GM23338 (cell line): ENCODE results near the gene KLF4. TPM values are rescaled to one million over a fixed set of nuclear protein-coding genes. Genes with fewer than 3 reads are reported as not detected.

ENCODE experiments used
- ATAC-seq: fragments of 200-7000 bp; cut with Tn5 transposase; 3 replicates; pipeline ENCODE4 v1.9.1; 2020
- DNase-seq: peaks from one replicate; pipeline ENCODE4 v3.0.0-alpha.2; 2015; ENCODE audit warnings: low spot score
- H2AFZ ChIP-seq: fragments of 200-600 bp; sonication (generic); 2 replicates; pipeline ENCODE4 v1.8.0; 2016; ENCODE audit warnings: antibody characterized with exemption, mild to moderate bottlenecking, moderate library complexity
- H3F3A ChIP-seq: fragments of 200-600 bp; sonication (generic); replicated peaks from 2 replicates; pipeline ENCODE4 v1.8.0; 2017; ENCODE audit warnings: antibody characterized with exemption, mixed run types, low read depth
- H3K27ac ChIP-seq: fragments of 200-600 bp; sonication (generic); 2 replicates; pipeline ENCODE4 v1.6.1; 2016; ENCODE audit warnings: low read depth
- H3K27me3 ChIP-seq: fragments of 200-600 bp; sonication (generic); 2 replicates; pipeline ENCODE4 v1.8.0; 2016; ENCODE audit warnings: mild to moderate bottlenecking, mixed run types, moderate library complexity; ENCODE audit not compliant: insufficient read depth
- H3K36me3 ChIP-seq: fragments of 200-600 bp; sonication (generic); 2 replicates; pipeline ENCODE4 v1.8.0; 2016; ENCODE audit warnings: mild to moderate bottlenecking; ENCODE audit not compliant: insufficient read depth
- H3K4me1 ChIP-seq: fragments of 200-600 bp; sonication (generic); 2 replicates; pipeline ENCODE4 v1.8.0; 2016; ENCODE audit warnings: mild to moderate bottlenecking, moderate library complexity; ENCODE audit not compliant: insufficient read depth
- H3K4me2 ChIP-seq: fragments of 200-600 bp; sonication (generic); 2 replicates; pipeline ENCODE4 v1.7.1; 2017; ENCODE audit warnings: mixed run types
- H3K4me3 ChIP-seq: fragments of 200-600 bp; sonication (generic); 2 replicates; pipeline ENCODE4 v1.6.1; 2016; ENCODE audit warnings: mixed run types
- H3K79me2 ChIP-seq: fragments of 200-600 bp; sonication (generic); replicated peaks from 2 replicates; pipeline ENCODE4 v1.8.0; 2017; ENCODE audit warnings: mild to moderate bottlenecking; ENCODE audit not compliant: insufficient read depth
- H3K9me2 ChIP-seq: fragments of 200-600 bp; sonication (generic); 2 replicates; pipeline ENCODE4 v1.8.0; 2017; ENCODE audit not compliant: insufficient read depth
- H4K20me1 ChIP-seq: fragments of 200-600 bp; sonication (generic); replicated peaks from 2 replicates; pipeline ENCODE4 v1.8.0; 2017; ENCODE audit warnings: mild to moderate bottlenecking; ENCODE audit not compliant: insufficient read depth
- H3K27ac Mint-ChIP-seq: 2 replicates; pipeline ENCODE4 v1.8.0; 2020; ENCODE audit warnings: inconsistent platforms, mild to moderate bottlenecking, moderate library complexity, mixed read lengths
- H3K27me3 Mint-ChIP-seq: 3 replicates; pipeline ENCODE4 v1.8.0; 2022; ENCODE audit warnings: low read depth, mild to moderate bottlenecking, moderate library complexity, mixed read lengths, inconsistent platforms; ENCODE audit not compliant: insufficient read depth, poor library complexity
- H3K36me3 Mint-ChIP-seq: 3 replicates; pipeline ENCODE4 v1.8.0; 2021; ENCODE audit warnings: low read depth, mild to moderate bottlenecking, inconsistent platforms, moderate library complexity, mixed read lengths
- H3K4me1 Mint-ChIP-seq: 3 replicates; pipeline ENCODE4 v1.8.0; 2020; ENCODE audit warnings: mild to moderate bottlenecking, inconsistent platforms, mixed read lengths
- H3K4me3 Mint-ChIP-seq: 3 replicates; pipeline ENCODE4 v1.8.0; 2021; ENCODE audit warnings: moderate library complexity, mild to moderate bottlenecking, inconsistent platforms, mixed read lengths
- H3K9me3 Mint-ChIP-seq: 3 replicates; pipeline ENCODE4 v1.8.0; 2020; ENCODE audit warnings: moderate library complexity, mild to moderate bottlenecking, inconsistent platforms, mixed read lengths
- CREB1 ChIP-seq: fragments of 250-450 bp; sonication (Bioruptor Pico); IDR thresholded peaks from 2 replicates; pipeline ENCODE4 v1.5.0; 2020; ENCODE audit warnings: low read depth, mild to moderate bottlenecking, moderate library complexity
- STAT1 ChIP-seq: IDR thresholded peaks from one replicate; pipeline ENCODE4 v1.6.1; 2016; ENCODE audit warnings: antibody characterized with exemption; ENCODE audit not compliant: unreplicated experiment
- ZNF331 ChIP-seq: fragments of 250-450 bp; sonication (Bioruptor Pico); IDR thresholded peaks from 2 replicates; pipeline ENCODE4 v1.5.0; 2020; ENCODE audit warnings: low read depth, mild to moderate bottlenecking, moderate library complexity
- polyA plus RNA-seq: library from polyadenylated mRNA; unstranded; fragments of >200 nt; fragmentation: Nextera tagmentation; extraction: Ambion mirVana; gene quantifications from 2 replicates; pipeline ENCODE4 v1.2.1, GENCODE V29; 2016
- total RNA-seq: library from RNA; depleted of rRNA; stranded (reverse); fragments of >200 nt; shearing (Covaris generic); gene quantifications from 2 replicates; pipeline ENCODE4 v1.2.3, GENCODE V29; 2014
- TF ChIP-seq, protein P1 (sequence below): fragments of 250-450 bp; sonication (Bioruptor Pico); IDR thresholded peaks from 2 replicates; pipeline ENCODE4 v1.5.0; 2020; ENCODE audit warnings: mild to moderate bottlenecking, moderate library complexity
- TF ChIP-seq, protein P2 (sequence below): IDR thresholded peaks from one replicate; pipeline ENCODE4 v1.6.1; 2018; ENCODE audit warnings: antibody characterized with exemption; ENCODE audit not compliant: unreplicated experiment

Gene KLF4
- total and polyA plus RNA-seq, 2 experiments from 2014 or later: 8.3 to 29.8 TPM

DNA sequence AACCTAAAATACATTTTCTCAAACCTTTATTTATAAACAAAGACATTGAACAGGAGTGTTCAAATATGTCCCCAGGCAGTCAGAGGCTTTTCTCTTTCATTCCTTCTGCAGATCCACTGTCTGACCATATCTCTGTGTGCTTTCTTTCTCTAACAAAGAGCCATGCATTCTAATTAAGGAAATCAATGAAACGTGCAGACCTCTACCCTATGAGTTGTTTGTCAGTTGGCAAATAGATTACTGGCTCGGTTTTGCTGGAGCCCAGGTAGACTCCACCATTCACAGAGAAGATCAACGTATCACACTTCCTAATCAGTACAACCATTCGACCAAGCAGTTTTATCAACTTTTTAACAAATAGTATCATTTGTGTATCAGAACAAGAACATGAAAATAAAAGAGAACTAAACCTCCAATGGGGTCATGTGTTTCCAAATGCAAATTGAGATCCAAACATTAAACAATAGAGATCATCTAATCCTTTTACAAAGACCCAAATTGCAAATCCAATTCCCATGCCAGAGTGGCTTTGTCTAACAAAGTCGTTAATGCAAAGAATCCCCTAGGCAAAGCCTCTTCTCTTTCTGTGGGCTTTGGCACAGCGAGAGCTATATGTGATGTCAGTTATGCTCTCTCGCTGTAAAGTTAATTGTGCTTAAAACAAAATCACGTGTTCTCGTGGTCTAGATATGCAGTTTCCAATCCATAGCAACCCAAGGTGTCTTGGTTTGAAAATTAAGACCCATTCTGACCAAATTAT, 16.8 kb downstream of the KLF4 start:
- no peaks in the 10 kb centered on the region for H3F3A ChIP-seq
- H3K79me2 ChIP-seq: no peaks in the 10 kb centered on the region
- no peaks in the 10 kb centered on the region for H3K9me3 Mint-ChIP-seq
- peaks cover 3% of the 10 kb centered on the region; the same call in 1 of the 2 replicates for H3K4me1 ChIP-seq
- H3K9me2 ChIP-seq: no peaks in the 10 kb centered on the region
- TF ChIP-seq, protein P1, sequence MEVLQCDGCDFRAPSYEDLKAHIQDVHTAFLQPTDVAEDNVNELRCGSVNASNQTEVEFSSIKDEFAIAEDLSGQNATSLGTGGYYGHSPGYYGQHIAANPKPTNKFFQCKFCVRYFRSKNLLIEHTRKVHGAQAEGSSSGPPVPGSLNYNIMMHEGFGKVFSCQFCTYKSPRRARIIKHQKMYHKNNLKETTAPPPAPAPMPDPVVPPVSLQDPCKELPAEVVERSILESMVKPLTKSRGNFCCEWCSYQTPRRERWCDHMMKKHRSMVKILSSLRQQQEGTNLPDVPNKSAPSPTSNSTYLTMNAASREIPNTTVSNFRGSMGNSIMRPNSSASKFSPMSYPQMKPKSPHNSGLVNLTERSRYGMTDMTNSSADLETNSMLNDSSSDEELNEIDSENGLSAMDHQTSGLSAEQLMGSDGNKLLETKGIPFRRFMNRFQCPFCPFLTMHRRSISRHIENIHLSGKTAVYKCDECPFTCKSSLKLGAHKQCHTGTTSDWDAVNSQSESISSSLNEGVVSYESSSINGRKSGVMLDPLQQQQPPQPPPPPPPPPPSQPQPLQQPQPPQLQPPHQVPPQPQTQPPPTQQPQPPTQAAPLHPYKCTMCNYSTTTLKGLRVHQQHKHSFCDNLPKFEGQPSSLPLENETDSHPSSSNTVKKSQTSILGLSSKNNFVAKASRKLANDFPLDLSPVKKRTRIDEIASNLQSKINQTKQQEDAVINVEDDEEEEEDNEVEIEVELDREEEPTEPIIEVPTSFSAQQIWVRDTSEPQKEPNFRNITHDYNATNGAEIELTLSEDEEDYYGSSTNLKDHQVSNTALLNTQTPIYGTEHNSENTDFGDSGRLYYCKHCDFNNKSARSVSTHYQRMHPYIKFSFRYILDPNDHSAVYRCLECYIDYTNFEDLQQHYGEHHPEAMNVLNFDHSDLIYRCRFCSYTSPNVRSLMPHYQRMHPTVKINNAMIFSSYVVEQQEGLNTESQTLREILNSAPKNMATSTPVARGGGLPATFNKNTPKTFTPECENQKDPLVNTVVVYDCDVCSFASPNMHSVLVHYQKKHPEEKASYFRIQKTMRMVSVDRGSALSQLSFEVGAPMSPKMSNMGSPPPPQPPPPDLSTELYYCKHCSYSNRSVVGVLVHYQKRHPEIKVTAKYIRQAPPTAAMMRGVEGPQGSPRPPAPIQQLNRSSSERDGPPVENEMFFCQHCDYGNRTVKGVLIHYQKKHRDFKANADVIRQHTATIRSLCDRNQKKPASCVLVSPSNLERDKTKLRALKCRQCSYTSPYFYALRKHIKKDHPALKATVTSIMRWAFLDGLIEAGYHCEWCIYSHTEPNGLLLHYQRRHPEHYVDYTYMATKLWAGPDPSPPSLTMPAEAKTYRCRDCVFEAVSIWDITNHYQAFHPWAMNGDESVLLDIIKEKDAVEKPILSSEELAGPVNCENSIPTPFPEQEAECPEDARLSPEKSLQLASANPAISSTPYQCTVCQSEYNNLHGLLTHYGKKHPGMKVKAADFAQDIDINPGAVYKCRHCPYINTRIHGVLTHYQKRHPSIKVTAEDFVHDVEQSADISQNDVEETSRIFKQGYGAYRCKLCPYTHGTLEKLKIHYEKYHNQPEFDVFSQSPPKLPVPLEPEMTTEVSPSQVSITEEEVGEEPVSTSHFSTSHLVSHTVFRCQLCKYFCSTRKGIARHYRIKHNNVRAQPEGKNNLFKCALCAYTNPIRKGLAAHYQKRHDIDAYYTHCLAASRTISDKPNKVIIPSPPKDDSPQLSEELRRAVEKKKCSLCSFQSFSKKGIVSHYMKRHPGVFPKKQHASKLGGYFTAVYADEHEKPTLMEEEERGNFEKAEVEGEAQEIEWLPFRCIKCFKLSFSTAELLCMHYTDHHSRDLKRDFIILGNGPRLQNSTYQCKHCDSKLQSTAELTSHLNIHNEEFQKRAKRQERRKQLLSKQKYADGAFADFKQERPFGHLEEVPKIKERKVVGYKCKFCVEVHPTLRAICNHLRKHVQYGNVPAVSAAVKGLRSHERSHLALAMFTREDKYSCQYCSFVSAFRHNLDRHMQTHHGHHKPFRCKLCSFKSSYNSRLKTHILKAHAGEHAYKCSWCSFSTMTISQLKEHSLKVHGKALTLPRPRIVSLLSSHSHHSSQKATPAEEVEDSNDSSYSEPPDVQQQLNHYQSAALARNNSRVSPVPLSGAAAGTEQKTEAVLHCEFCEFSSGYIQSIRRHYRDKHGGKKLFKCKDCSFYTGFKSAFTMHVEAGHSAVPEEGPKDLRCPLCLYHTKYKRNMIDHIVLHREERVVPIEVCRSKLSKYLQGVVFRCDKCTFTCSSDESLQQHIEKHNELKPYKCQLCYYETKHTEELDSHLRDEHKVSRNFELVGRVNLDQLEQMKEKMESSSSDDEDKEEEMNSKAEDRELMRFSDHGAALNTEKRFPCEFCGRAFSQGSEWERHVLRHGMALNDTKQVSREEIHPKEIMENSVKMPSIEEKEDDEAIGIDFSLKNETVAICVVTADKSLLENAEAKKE: no peak
- TF ChIP-seq CREB1 (CRISPR knock-in tag): no peak
- TF ChIP-seq, protein P2, sequence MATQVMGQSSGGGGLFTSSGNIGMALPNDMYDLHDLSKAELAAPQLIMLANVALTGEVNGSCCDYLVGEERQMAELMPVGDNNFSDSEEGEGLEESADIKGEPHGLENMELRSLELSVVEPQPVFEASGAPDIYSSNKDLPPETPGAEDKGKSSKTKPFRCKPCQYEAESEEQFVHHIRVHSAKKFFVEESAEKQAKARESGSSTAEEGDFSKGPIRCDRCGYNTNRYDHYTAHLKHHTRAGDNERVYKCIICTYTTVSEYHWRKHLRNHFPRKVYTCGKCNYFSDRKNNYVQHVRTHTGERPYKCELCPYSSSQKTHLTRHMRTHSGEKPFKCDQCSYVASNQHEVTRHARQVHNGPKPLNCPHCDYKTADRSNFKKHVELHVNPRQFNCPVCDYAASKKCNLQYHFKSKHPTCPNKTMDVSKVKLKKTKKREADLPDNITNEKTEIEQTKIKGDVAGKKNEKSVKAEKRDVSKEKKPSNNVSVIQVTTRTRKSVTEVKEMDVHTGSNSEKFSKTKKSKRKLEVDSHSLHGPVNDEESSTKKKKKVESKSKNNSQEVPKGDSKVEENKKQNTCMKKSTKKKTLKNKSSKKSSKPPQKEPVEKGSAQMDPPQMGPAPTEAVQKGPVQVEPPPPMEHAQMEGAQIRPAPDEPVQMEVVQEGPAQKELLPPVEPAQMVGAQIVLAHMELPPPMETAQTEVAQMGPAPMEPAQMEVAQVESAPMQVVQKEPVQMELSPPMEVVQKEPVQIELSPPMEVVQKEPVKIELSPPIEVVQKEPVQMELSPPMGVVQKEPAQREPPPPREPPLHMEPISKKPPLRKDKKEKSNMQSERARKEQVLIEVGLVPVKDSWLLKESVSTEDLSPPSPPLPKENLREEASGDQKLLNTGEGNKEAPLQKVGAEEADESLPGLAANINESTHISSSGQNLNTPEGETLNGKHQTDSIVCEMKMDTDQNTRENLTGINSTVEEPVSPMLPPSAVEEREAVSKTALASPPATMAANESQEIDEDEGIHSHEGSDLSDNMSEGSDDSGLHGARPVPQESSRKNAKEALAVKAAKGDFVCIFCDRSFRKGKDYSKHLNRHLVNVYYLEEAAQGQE: no peak
- TF ChIP-seq STAT1: no peak
- no peak for TF ChIP-seq ZNF331 (CRISPR knock-in tag)
- peaks cover 2% of the 10 kb centered on the region for H3K27me3 Mint-ChIP-seq
- no peak overlapping the region for H3K4me3 Mint-ChIP-seq
- ATAC-seq (peak; percentile 63), DNase-seq (no peak)
- no peak overlapping the region for H3K27ac ChIP-seq
- peaks cover 8% of the 10 kb centered on the region for H3K4me1 Mint-ChIP-seq
- H3K27ac Mint-ChIP-seq: no peak overlapping the region
- no peaks in the 10 kb centered on the region for H3K27me3 ChIP-seq
- no peak overlapping the region for H2AFZ ChIP-seq
- no peak overlapping the region for H3K4me2 ChIP-seq
- H3K36me3 Mint-ChIP-seq: no peaks in the 10 kb centered on the region
- H4K20me1 ChIP-seq: no peaks in the 10 kb centered on the region
- H3K36me3 ChIP-seq: no peaks in the 10 kb centered on the region
- no peak overlapping the region for H3K4me3 ChIP-seq
